Ishikawa (cell line): ENCODE data around the gene RPL14.

Experiments used
- CEBPB ChIP-seq: IDR thresholded peaks from 2 replicates; pipeline ENCODE4 v1.6.1; 2012
- CREB1 ChIP-seq: IDR thresholded peaks from 2 replicates; pipeline ENCODE4 v1.6.1; 2012; ENCODE audit warnings: low read depth
- EGR1 ChIP-seq: IDR thresholded peaks from 2 replicates; pipeline ENCODE4 v1.6.1; 2012
- FOXM1 ChIP-seq: IDR thresholded peaks from 2 replicates; pipeline ENCODE4 v1.6.1; 2012; ENCODE audit warnings: low read depth, borderline replicate concordance
- NFIC ChIP-seq: IDR thresholded peaks from 2 replicates; pipeline ENCODE4 v1.6.1; 2012
- TAF1 ChIP-seq: IDR thresholded peaks from 2 replicates; pipeline ENCODE4 v1.6.1; 2012; ENCODE audit warnings: low read depth, mild to moderate bottlenecking
- TCF12 ChIP-seq: IDR thresholded peaks from 2 replicates; pipeline ENCODE4 v1.6.1; 2012; ENCODE audit warnings: low read depth
- TEAD4 ChIP-seq: IDR thresholded peaks from 2 replicates; pipeline ENCODE4 v1.6.1; 2012
- USF1 ChIP-seq: IDR thresholded peaks from 2 replicates; pipeline ENCODE4 v1.6.1; 2012
- YY1 ChIP-seq: IDR thresholded peaks from 2 replicates; pipeline ENCODE4 v1.6.1; 2012; ENCODE audit warnings: low read depth
- ZBTB7A ChIP-seq: IDR thresholded peaks from 2 replicates; pipeline ENCODE4 v1.6.1; 2012; ENCODE audit warnings: low read depth
- TF ChIP-seq, protein P1 (sequence below): IDR thresholded peaks from 2 replicates; pipeline ENCODE4 v1.6.1; 2012; ENCODE audit warnings: low read depth, mild to moderate bottlenecking
- TF ChIP-seq, protein P2 (sequence below): IDR thresholded peaks from 2 replicates; pipeline ENCODE4 v1.6.1; 2012

RPL14 gene

GRCh38 chr3:40511031-40511718 lies 54.0 kb downstream of the RPL14 start:
- TF ChIP-seq FOXM1 (no peak), TCF12 (no peak), NFIC (no peak), TEAD4 (no peak), YY1 (no peak), USF1 (no peak), TAF1 (no peak), CREB1 (no peak), ZBTB7A (no peak)
- TF ChIP-seq, protein P1, sequence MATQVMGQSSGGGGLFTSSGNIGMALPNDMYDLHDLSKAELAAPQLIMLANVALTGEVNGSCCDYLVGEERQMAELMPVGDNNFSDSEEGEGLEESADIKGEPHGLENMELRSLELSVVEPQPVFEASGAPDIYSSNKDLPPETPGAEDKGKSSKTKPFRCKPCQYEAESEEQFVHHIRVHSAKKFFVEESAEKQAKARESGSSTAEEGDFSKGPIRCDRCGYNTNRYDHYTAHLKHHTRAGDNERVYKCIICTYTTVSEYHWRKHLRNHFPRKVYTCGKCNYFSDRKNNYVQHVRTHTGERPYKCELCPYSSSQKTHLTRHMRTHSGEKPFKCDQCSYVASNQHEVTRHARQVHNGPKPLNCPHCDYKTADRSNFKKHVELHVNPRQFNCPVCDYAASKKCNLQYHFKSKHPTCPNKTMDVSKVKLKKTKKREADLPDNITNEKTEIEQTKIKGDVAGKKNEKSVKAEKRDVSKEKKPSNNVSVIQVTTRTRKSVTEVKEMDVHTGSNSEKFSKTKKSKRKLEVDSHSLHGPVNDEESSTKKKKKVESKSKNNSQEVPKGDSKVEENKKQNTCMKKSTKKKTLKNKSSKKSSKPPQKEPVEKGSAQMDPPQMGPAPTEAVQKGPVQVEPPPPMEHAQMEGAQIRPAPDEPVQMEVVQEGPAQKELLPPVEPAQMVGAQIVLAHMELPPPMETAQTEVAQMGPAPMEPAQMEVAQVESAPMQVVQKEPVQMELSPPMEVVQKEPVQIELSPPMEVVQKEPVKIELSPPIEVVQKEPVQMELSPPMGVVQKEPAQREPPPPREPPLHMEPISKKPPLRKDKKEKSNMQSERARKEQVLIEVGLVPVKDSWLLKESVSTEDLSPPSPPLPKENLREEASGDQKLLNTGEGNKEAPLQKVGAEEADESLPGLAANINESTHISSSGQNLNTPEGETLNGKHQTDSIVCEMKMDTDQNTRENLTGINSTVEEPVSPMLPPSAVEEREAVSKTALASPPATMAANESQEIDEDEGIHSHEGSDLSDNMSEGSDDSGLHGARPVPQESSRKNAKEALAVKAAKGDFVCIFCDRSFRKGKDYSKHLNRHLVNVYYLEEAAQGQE, result no peak
- TF ChIP-seq, protein P2, sequence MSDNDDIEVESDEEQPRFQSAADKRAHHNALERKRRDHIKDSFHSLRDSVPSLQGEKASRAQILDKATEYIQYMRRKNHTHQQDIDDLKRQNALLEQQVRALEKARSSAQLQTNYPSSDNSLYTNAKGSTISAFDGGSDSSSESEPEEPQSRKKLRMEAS, result no peak

DNA sequence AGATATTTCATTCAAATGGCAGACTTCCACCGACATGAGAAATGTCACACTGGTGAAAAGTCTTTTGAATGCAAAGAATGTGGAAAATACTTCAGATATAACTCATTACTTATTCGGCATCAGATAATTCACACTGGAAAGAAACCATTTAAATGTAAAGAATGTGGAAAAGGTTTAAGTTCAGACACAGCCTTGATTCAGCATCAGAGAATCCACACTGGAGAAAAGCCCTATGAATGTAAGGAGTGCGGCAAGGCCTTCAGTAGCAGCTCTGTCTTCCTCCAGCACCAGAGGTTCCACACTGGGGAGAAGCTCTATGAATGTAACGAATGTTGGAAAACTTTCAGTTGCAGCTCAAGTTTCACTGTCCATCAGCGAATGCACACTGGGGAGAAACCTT lies 59.1 kb downstream of the RPL14 start:
- no peak for TF ChIP-seq ZBTB7A
- TF ChIP-seq CEBPB, result no peak

- TF ChIP-seq EGR1 (no peak), TEAD4 (no peak), TAF1 (no peak), CREB1 (no peak), USF1 (no peak), NFIC (no peak)
- TF ChIP-seq, protein P1, result no peak
- TF ChIP-seq, protein P2, result no peak
Measured at GRCh38 chr3:40518067-40518466, 60.9 kb downstream of the RPL14 start.
